SK-N-SH (cell line): Measurements from ENCODE around the gene MUS81. TPM values are rescaled to one million over a fixed set of nuclear protein-coding genes. Genes with fewer than 3 reads are reported as not detected.

Source experiments
- CTCF ChIA-PET: fragments of 300-600, 350-600 bp; formaldehyde crosslinking; extraction: SDS; loops from one replicate; lab custom pipeline; 2021; lab: Yijun Ruan, JAX
- POLR2A ChIA-PET: fragments of 350-600 bp; sonication (Branson Sonifier 250); formaldehyde crosslinking; extraction: SDS; loops from one replicate; lab custom pipeline; 2020; ENCODE audit warnings: antibody characterized with exemption, inconsistent platforms; lab: Yijun Ruan, JAX
- DNase-seq: peaks from one replicate; pipeline ENCODE4 v3.0.0; 2012
- H2AFZ ChIP-seq: fragments of 200-600 bp; sonication (generic); 2 replicates; pipeline ENCODE4 v1.8.1; 2016; ENCODE audit warnings: antibody characterized with exemption, mild to moderate bottlenecking, low read depth
- H3F3A ChIP-seq: fragments of 200-600 bp; sonication (generic); replicated peaks from 2 replicates; pipeline ENCODE3; 2016; ENCODE audit warnings: antibody characterized with exemption, mild to moderate bottlenecking; ENCODE audit not compliant: insufficient read depth
- H3K27ac ChIP-seq, 2 experiments: fragments of 200-500 bp in 1 of 2; fragments of 200-600 bp in 1 of 2; sonication (Bioruptor generic) in 1 of 2; sonication (generic), shearing (Covaris generic) in 1 of 2; 2 replicates each; pipeline versions ENCODE4 v1.5.1 to v1.6.1; 2014 to 2016; ENCODE audit warnings: low read depth in 2 of 2, inconsistent platforms in 1 of 2, low read length in 1 of 2, mild to moderate bottlenecking in 1 of 2, mixed read lengths in 1 of 2
- H3K27me3 ChIP-seq: fragments of 200-600 bp; sonication (generic), shearing (Covaris generic); 2 replicates; pipeline ENCODE4 v1.6.1; 2016; ENCODE audit warnings: mixed run types; ENCODE audit not compliant: insufficient read depth
- H3K36me3 ChIP-seq, 2 experiments: fragments of 200-500 bp in 1 of 2; fragments of 200-600 bp in 1 of 2; sonication (Bioruptor generic) in 1 of 2; sonication (generic) in 1 of 2; replicated peaks in 1 of 2; 2 replicates each; pipeline versions ENCODE3 to v1.5.1; 2014 to 2016; ENCODE audit warnings: low read length in 1 of 2, mild to moderate bottlenecking in 1 of 2; ENCODE audit not compliant: insufficient read depth in 2 of 2, control insufficient read depth in 1 of 2
- H3K4me1 ChIP-seq, 2 experiments: fragments of 200-500 bp in 1 of 2; fragments of 200-600 bp in 1 of 2; sonication (Bioruptor generic) in 1 of 2; sonication (generic), shearing (Covaris generic) in 1 of 2; 2 replicates each; pipeline versions ENCODE4 v1.5.1 to v1.6.1; 2014 to 2016; ENCODE audit warnings: low read depth in 1 of 2, low read length in 1 of 2, mixed run types in 1 of 2; ENCODE audit not compliant: insufficient read depth in 2 of 2, control insufficient read depth in 1 of 2
- H3K4me2 ChIP-seq: fragments of 200-600 bp; sonication (generic), shearing (Covaris generic); 2 replicates; pipeline ENCODE4 v1.6.1; 2017; ENCODE audit warnings: mixed run types
- H3K4me3 ChIP-seq, 2 experiments: fragments of 200-500 bp in 1 of 2; fragments of 200-600 bp in 1 of 2; sonication (Bioruptor generic) in 1 of 2; sonication (generic), shearing (Covaris generic) in 1 of 2; 2 replicates each; pipeline versions ENCODE4 v1.5.1 to v1.8.1; 2014 to 2016; ENCODE audit warnings: low read depth in 2 of 2, inconsistent platforms in 1 of 2, low read length in 1 of 2, mild to moderate bottlenecking in 1 of 2, mixed read lengths in 1 of 2, moderate library complexity in 1 of 2
- H3K79me2 ChIP-seq: fragments of 200-600 bp; sonication (generic); 2 replicates; pipeline ENCODE4 v1.8.1; 2017; ENCODE audit warnings: mild to moderate bottlenecking; ENCODE audit not compliant: insufficient read depth
- H3K9ac ChIP-seq: fragments of 200-600 bp; sonication (generic); 2 replicates; pipeline ENCODE4 v1.6.1; 2017; ENCODE audit warnings: mixed run types
- H3K9me2 ChIP-seq: fragments of 200-600 bp; sonication (generic); 2 replicates; pipeline ENCODE4 v1.6.1; 2017; ENCODE audit warnings: mixed run types
- H3K9me3 ChIP-seq: fragments of 200-600 bp; sonication (generic); 2 replicates; pipeline ENCODE4 v1.6.1; 2017; ENCODE audit warnings: mixed run types, mild to moderate bottlenecking, moderate library complexity
- H4K20me1 ChIP-seq: fragments of 200-600 bp; sonication (generic); 2 replicates; pipeline ENCODE4 v1.6.1; 2017; ENCODE audit warnings: mild to moderate bottlenecking, mixed run types; ENCODE audit not compliant: insufficient read depth
- EP300 ChIP-seq, 2 experiments: IDR thresholded peaks; 2 replicates each; pipeline versions ENCODE4 v1.4.0 to v1.6.1; 2012; ENCODE audit warnings: borderline replicate concordance in 1 of 2, low read depth in 1 of 2, low read length in 1 of 2
- EZH2phosphoT487 ChIP-seq: fragments of 200-600 bp; sonication (generic); IDR thresholded peaks from 2 replicates; pipeline ENCODE4 v1.6.1; 2017; ENCODE audit warnings: low read depth, mixed run types, mild to moderate bottlenecking, antibody characterized with exemption, moderate library complexity, borderline replicate concordance
- GABPA ChIP-seq: IDR thresholded peaks from 2 replicates; pipeline ENCODE4 v1.4.0; 2012; ENCODE audit warnings: low read depth, mild to moderate bottlenecking
- MAX ChIP-seq: IDR thresholded peaks from 2 replicates; pipeline ENCODE4 v1.4.0; 2012; ENCODE audit warnings: low read depth
- MEF2A ChIP-seq: IDR thresholded peaks from 2 replicates; pipeline ENCODE4 v1.4.0; 2012; ENCODE audit warnings: low read depth, borderline replicate concordance
- PBX3 ChIP-seq: IDR thresholded peaks from 2 replicates; pipeline ENCODE4; 2012
- POLR2AphosphoS5 ChIP-seq: IDR thresholded peaks from 2 replicates; pipeline ENCODE4 v1.6.1; 2012; ENCODE audit warnings: low read depth, low read length
- RAD21 ChIP-seq: IDR thresholded peaks from 2 replicates; pipeline ENCODE4 v1.6.1; 2012; ENCODE audit warnings: mild to moderate bottlenecking, low read length
- RXRA ChIP-seq: IDR thresholded peaks from 2 replicates; pipeline ENCODE4 v1.4.0; 2012; ENCODE audit warnings: low read depth, mild to moderate bottlenecking, borderline replicate concordance
- TCF12 ChIP-seq: IDR thresholded peaks from 2 replicates; pipeline ENCODE4 v1.4.0; 2012
- TEAD4 ChIP-seq: IDR thresholded peaks from 2 replicates; pipeline ENCODE4 v1.4.0; 2012; ENCODE audit warnings: mild to moderate bottlenecking, borderline replicate concordance; ENCODE audit not compliant: insufficient read depth
- USF1 ChIP-seq: IDR thresholded peaks from 2 replicates; pipeline ENCODE4 v1.4.0; 2012; ENCODE audit warnings: low read depth, borderline replicate concordance
- USF2 ChIP-seq: fragments of 150-350 bp; IDR thresholded peaks from 2 replicates; pipeline ENCODE4 v1.6.1; 2017; ENCODE audit warnings: antibody characterized with exemption, low read length, low read depth, borderline replicate concordance
- YY1 ChIP-seq: IDR thresholded peaks from 2 replicates; pipeline ENCODE4 v1.4.0; 2012; ENCODE audit warnings: low read depth, mild to moderate bottlenecking
- WGBS: methylation state at CpG from one replicate; pipeline ENCODE4 v1.1.6; 2017; ENCODE audit warnings: low lambda C conversion rate; 5-methylcytosine and 5-hydroxymethylcytosine counted together
- polyA plus RNA-seq, 3 experiments: library from polyadenylated mRNA; depleted of rRNA; stranded (reverse); fragments of >200 nt; gene quantifications; 2 replicates each; pipeline ENCODE4 v1.2.3, GENCODE V29; 2012

The MUS81 gene
- polyA plus RNA-seq, 1 of the 3 experiments (the other 2 are of a cell fraction), result 58.2 TPM

- TF ChIP-seq USF2 (peak; percentile 78), GABPA (peak; percentile 64), EP300 (IDR thresholded peaks at IDR 0.05; ENCODE audit: borderline replicate concordance in 1 of 2, low read depth in 1 of 2, low read length in 1 of 2) (no peak), RAD21 (no peak), POLR2AphosphoS5 (peak; percentile 75), MAX (peak; percentile 82; the same call in 1 of the 2 replicates), RXRA (peak; percentile 44; the same call in 1 of the 2 replicates), TCF12 (no peak), YY1 (no peak), TEAD4 (no peak), EZH2phosphoT487 (no peak), USF1 (peak; percentile 92)
Observed at GRCh38 chr11:65873318-65874156, 13.3 kb downstream of the MUS81 start (continued).

GRCh38 chr11:65879617-65880016 lies 19.4 kb downstream of the MUS81 start, which contains the start of gene CTSW:
Gene CTSW (plus strand): TSS chr11:65879837. CDS start chr11:65879855, 18 bp downstream.
- Histone ChIP-seq H3K4me3 (no peak within 1 kb of the TSS), H3K27ac (no peak within 1 kb of the TSS), H4K20me1 (no peaks in the 10 kb centered on the region), H3K9ac (no peak within 1 kb of the TSS), H2AFZ (no peak within 1 kb of the TSS), H3K9me2 (no peaks in the 10 kb centered on the region), H3K27me3 (no peaks in the 10 kb centered on the region), H3K9me3 (no peaks in the 10 kb centered on the region), H3K4me1 (peaks cover 0 to 5% of the 10 kb centered on the region in 2 experiments; a peak in 1 of 4 replicates), H3K79me2 (0 out of 2 replicates have a peak, but pooled peaks cover 7% of the 10 kb centered on the region), H3K4me2 (no peak within 1 kb of the TSS), H3K36me3 (peaks cover 13 to 23% of the 10 kb centered on the region in 2 experiments), H3F3A (peaks cover 4% of the 10 kb centered on the region)
- no peak for DNase-seq
- WGBS, result 67% methylated on average over 7 of the region's 7 CpGs
- POLR2A ChIA-PET, result interaction anchor here (1.3 to 2.0 kb wide), 3 partner anchors 8 to 20 kb away, joined by 3 to 6 read pairs (median 5); partner anchors contain the start of genes CCDC85B and MUS81
- TF ChIP-seq PBX3, result 0 out of 2 replicates have a peak, but pooled peaks have one; percentile 2
- no peak for TF ChIP-seq MEF2A
- CTCF ChIA-PET, result interaction anchor here (0.8 to 15.2 kb wide), 4 partner anchors 8 to 1510 kb away, joined by 3 to 374 read pairs (median 142); partner anchors contain the start of genes CFL1, EFEMP2, FIBP and MUS81
